Adrenal gland (tissue), 12 donors: ENCODE measurements around the gene PKNOX1. TPM values are rescaled to one million over a fixed set of nuclear protein-coding genes. Genes with fewer than 3 reads are reported as not detected.
A peak's percentile ranks its signal among the peaks of the same experiment; 100 is the strongest.
"Not testable (repeated sequence)": the region's sequence is repeated elsewhere in the genome, so short reads cannot be mapped to it uniquely, and the experiment has no call there.

ENCODE experiments used
- DNase-seq, 7 donors: peaks; one replicate each; pipeline ENCODE4 v3.0.0-alpha.2; 2019 to 2020
- H3K27ac ChIP-seq, 5 donors: fragments of 200-600 bp; sonication (generic) in 4 of 5; 1 replicate in 3 of 5; 2 replicates in 2 of 5; pipeline versions ENCODE4 v1.5.1 to v1.8.0; 2016 to 2020; ENCODE audit warnings: mild to moderate bottlenecking in 1 of 5
- H3K27me3 ChIP-seq: fragments of 200-600 bp; 2 replicates; pipeline ENCODE4 v1.8.0; 2021
- H3K36me3 ChIP-seq, 2 donors: fragments of 200-600 bp; replicated peaks in 1 of 2; 1 replicate in 1 of 2; 2 replicates in 1 of 2; pipeline versions ENCODE4 v1.5.1 to v1.8.0; 2018 to 2022
- H3K4me1 ChIP-seq, 2 donors: fragments of 200-600 bp; replicated peaks in 1 of 2; 1 replicate in 1 of 2; 2 replicates in 1 of 2; pipeline versions ENCODE4 v1.5.1 to v1.8.0; 2018 to 2021
- H3K4me3 ChIP-seq, 4 donors: fragments of 200-600 bp; sonication (generic) in 3 of 4; one replicate each; pipeline ENCODE4 v1.5.1; 2016 to 2018
- H3K9me3 ChIP-seq, 3 donors: fragments of 200-600 bp; sonication (generic) in 1 of 3; replicated peaks in 1 of 3; 1 replicate in 2 of 3; 2 replicates in 1 of 3; pipeline versions ENCODE4 v1.5.1 to v1.8.0; 2016 to 2021
- WGBS, 4 donors: extraction: QIAGEN DNeasy Blood & Tissue Kit in 2 of 4; methylation state at CpG; one replicate each; pipeline versions ENCODE4 v1.1.5 to v1.1.7; 2013 to 2017; 5-methylcytosine and 5-hydroxymethylcytosine counted together
- intact Hi-C, 2 donors: fragments of 100-400 bp; cut with DNase I; formaldehyde crosslinking; loops; one replicate each; pipeline versions ENCODE4 v1.14.1 to v1.15.0; 2022 to 2023
- polyA plus RNA-seq, 3 donors: library from polyadenylated mRNA; stranded (reverse); fragments of 200-250 nt in 2 of 3; fragments of 350-450 nt in 1 of 3; fragmentation: Illumina TruSeq in 1 of 3; extraction: RNeasy Lipid Tissue Mini Kit (QIAGEN cat#74804) in 1 of 3; gene quantifications; one replicate each; pipeline ENCODE4 v1.2.3, GENCODE V29; 2013 to 2014
- total RNA-seq, 9 donors: library from RNA; depleted of rRNA in 4 of 9; stranded (reverse); fragments of >200 nt in 4 of 9; fragments of 120-200 nt in 1 of 9; fragmentation: NEBNext Ultra II Directional in 1 of 9; extraction: Animal tissue kit (Norgen Biotek cat#: 25700) in 1 of 9; gene quantifications; one replicate each; pipeline versions ENCODE4 v1.1.0 to v1.2.4, GENCODE V29; 2013 to 2023
- donor health status: healthy with polysubstance abuse.
- donor health status: Bipolar disorder and iron deficiency.
- donor health status: DM: yes; HTN: yes; CAD: no.
- donor health status: DM: no; HTN: no; CAD: no.
- donor health status: DM: no; HTN: no; CAD: no.
- donor health status: DM: yes; HTN: yes; CAD: no.

PKNOX1 gene
- total and polyA plus RNA-seq, 12 donors: 8.2 to 21.7 (median 12.6) TPM

- intact Hi-C loops, H3K4me1 ChIP-seq, H3K4me3 ChIP-seq, H3K9me3 ChIP-seq, DNase-seq, H3K27me3 ChIP-seq, H3K27ac ChIP-seq, H3K36me3 ChIP-seq: not testable (repeated sequence)
- WGBS, 4 donors: 65 to 70% methylated on average over 17 of the region's 21 CpGs; no CpG with 5 or more reads in 2 of the 4 donors
These were observed 71.8 kb downstream of the PKNOX1 start for GRCh38 chr21:43045876-43046821.

DNA sequence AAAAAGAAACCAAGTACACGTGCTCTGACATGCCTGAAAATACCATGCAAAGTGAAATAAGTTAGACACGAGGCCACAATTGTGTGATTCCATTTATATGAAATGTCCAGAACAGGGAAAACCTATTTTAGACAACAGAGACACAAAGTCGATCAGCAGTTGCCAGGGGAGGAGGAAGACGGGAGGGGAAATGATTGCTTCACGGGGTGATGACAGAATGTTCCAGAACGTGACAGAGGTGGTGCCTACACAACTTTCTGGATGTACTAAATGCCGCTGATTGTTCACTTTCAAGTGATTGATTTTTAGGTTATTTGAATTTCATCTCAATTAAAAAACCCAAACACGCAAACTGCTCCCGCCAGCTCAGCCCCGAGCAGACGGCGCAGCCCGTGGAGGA is 78.8 kb downstream of the PKNOX1 start:
- intact Hi-C loops, H3K27ac ChIP-seq, H3K36me3 ChIP-seq, DNase-seq, H3K4me1 ChIP-seq, H3K9me3 ChIP-seq, H3K27me3 ChIP-seq, H3K4me3 ChIP-seq: not testable (repeated sequence)
- no CpG with 5 or more reads among the region's 13 CpGs for WGBS, 4 donors

GRCh38 chr21:43062955-43063664 is 88.7 kb downstream of the PKNOX1 start:
- intact Hi-C loops, H3K27ac ChIP-seq, DNase-seq, H3K27me3 ChIP-seq, H3K4me1 ChIP-seq, H3K4me3 ChIP-seq, H3K36me3 ChIP-seq, H3K9me3 ChIP-seq: not testable (repeated sequence)
- 85 to 100% methylated on average over 2 of the region's 28 CpGs; no CpG with 5 or more reads in 2 of the 4 donors for WGBS, 4 donors

DNA sequence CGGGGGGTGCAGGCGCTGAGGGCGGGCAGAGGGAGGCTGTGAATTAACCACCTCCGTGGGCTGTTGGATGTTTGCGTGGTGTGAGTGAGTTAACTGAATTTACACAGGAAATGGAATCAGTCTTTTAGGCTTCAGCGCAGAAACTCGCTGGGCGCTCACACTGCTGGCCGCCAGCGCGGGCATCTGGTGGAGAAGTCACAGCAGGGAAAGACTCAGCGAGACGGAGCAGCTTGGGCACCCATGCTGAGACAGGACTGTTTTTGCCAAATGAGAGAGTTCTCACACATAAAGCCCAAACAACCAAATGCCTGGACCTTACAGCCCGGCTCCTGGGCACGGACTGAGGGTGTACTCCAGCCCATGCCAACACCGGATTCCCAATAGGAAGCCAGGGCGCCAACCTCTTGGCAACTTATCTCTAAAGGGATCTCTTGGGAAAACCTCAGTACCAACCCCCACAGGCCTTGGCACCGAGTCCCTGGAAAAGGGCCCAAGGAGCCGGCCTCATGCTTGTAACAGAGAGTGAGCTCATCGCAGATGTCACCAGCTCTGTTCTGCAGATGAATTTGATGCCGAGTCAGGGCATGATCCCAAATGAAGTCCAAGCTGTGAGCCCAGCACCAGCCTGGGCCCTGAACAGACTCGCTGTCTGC is 90.0 kb downstream of the PKNOX1 start:
- H3K9me3 ChIP-seq, H3K4me1 ChIP-seq, H3K27ac ChIP-seq, DNase-seq, H3K27me3 ChIP-seq, intact Hi-C loops, H3K36me3 ChIP-seq, H3K4me3 ChIP-seq: not testable (repeated sequence)
- no CpG with 5 or more reads among the region's 22 CpGs for WGBS, 4 donors

- intact Hi-C loops, H3K27ac ChIP-seq, H3K4me1 ChIP-seq, H3K27me3 ChIP-seq, DNase-seq, H3K4me3 ChIP-seq, H3K36me3 ChIP-seq, H3K9me3 ChIP-seq: not testable (repeated sequence)
- 94 to 100% methylated on average over 3 to 17 of the region's 30 CpGs; no CpG with 5 or more reads in 2 of the 4 donors for WGBS, 4 donors
These were observed 91.6 kb downstream of the PKNOX1 start for GRCh38 chr21:43065991-43066390.

GRCh38 chr21:43066690-43067089 is 92.3 kb downstream of the PKNOX1 start:
- H3K36me3 ChIP-seq, H3K4me1 ChIP-seq, H3K27me3 ChIP-seq, H3K9me3 ChIP-seq, intact Hi-C loops, H3K4me3 ChIP-seq, H3K27ac ChIP-seq, DNase-seq: not testable (repeated sequence)
- WGBS, 4 donors: 63 to 67% (median 65%) methylated on average over 3 to 8 of the region's 12 CpGs; no CpG with 5 or more reads in 1 of the 4 donors

GRCh38 chr21:43068065-43068464 is 93.7 kb downstream of the PKNOX1 start:
- H3K9me3 ChIP-seq, H3K36me3 ChIP-seq, H3K4me3 ChIP-seq, H3K27ac ChIP-seq, intact Hi-C loops, H3K4me1 ChIP-seq, H3K27me3 ChIP-seq: not testable (repeated sequence)
- DNase-seq: peak in 1 of 7 donors; percentile 4
- 78 to 86% (median 80%) methylated on average over 3 to 4 of the region's 12 CpGs; no CpG with 5 or more reads in 1 of the 4 donors for WGBS, 4 donors

- no CpG with 5 or more reads among the region's 10 CpGs for WGBS, 4 donors
- H3K4me3 ChIP-seq, H3K4me1 ChIP-seq, DNase-seq, H3K27me3 ChIP-seq, intact Hi-C loops, H3K36me3 ChIP-seq, H3K27ac ChIP-seq, H3K9me3 ChIP-seq: not testable (repeated sequence)
These were observed 95.3 kb downstream of the PKNOX1 start for GRCh38 chr21:43069682-43070081.

DNA sequence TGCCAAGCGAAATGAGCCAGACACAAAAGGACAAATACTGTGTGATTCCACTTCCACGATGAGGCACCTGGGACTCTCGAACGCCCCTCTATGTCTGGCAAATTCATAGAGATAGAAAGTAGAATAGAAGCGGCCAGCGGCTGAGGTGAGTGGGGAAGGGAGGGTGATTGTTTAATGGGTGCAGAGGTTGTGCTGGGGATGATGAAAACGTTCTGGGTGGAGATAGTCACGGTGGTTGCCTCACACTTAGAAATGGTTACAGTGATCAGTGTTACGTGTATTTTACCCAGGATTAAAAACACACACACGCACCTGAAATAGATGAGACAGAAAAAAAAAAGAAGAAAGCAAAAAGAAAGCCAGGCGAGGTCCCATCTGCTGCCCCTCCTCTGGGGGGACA is 98.4 kb downstream of the PKNOX1 start:
- DNase-seq, intact Hi-C loops, H3K9me3 ChIP-seq, H3K4me1 ChIP-seq, H3K27me3 ChIP-seq, H3K27ac ChIP-seq, H3K36me3 ChIP-seq, H3K4me3 ChIP-seq: not testable (repeated sequence)
- WGBS, 4 donors: no CpG with 5 or more reads among the region's 11 CpGs

DNA sequence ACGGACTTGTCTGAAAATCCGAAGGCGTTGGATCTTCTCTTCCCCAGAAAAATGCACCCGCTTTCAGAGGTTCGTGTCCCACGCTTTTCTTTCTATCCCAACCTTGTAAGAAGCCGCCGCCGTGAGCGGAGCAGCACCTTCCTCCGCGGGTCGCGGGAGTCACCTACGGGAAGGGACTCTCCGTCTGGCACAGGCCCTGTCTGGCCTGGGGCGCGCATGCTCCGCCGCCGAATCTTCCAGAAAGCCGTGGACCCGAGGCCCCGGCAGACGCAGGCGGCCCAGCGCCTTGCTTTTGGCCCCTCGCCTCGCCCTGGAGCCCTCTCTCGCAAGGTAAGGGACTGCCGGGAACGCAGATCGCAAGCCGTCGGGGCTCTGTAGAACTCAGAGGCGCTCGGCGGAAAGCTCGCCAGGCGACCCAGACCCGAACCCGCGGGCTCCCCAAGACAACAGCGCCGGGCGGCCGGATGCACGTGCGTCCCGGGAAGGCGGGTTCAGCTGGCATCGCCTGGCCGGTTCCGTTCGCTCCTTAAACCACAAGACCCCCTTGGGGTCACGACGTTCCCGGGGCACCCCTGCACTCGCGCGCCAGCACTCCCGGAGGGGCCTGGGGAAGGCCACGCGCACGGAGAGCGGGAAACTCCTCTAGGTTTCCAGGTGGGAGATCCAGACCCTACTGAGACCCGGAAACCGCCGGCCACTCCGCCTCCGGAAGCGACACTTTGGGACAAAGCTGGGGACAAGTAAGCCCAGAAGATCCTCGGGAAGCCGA is 100.2 kb downstream of the PKNOX1 start:
- H3K27ac ChIP-seq, H3K27me3 ChIP-seq, H3K4me3 ChIP-seq, H3K4me1 ChIP-seq, H3K9me3 ChIP-seq, DNase-seq, intact Hi-C loops, H3K36me3 ChIP-seq: not testable (repeated sequence)
- WGBS, 4 donors: no CpG with 5 or more reads among the region's 74 CpGs
